Measurements from ENCODE around the gene PHGDH.

DNA sequence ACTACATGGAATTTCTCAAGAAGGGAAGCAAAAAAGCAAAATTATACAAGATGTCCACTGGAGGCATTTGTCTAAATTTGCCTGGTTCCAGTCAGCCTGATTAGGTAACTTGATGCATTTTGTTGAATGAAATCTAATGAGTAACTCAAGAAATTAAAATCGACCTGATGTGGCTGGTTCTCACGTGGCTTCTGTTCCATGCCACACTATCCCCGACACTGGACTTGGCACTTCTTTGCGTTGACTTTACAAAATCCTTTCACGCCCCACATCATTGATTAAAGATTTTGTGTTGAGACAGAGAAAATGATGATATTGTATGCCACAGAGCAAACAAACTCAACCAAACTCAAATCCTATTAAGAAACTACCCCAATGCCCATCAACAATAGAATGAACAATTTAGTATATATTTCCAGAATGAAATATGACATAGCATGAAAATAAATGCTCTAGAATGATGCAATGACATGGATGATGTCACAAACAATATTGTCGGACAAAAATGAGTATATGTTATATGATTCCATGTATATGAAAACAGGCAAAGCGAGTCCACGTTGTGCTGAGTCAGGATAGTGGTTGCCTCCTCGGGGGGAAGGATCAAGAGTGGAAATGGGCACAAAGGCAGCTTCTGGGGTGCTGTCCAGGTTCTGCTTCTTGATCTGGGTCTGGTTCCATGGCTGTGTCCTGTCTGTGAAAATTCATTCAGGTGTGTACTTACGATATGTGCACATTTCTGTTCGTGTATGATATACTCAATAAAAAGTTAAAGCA lies 69.9 kb downstream of the PHGDH start:
- TF ChIP-seq, protein P1, sequence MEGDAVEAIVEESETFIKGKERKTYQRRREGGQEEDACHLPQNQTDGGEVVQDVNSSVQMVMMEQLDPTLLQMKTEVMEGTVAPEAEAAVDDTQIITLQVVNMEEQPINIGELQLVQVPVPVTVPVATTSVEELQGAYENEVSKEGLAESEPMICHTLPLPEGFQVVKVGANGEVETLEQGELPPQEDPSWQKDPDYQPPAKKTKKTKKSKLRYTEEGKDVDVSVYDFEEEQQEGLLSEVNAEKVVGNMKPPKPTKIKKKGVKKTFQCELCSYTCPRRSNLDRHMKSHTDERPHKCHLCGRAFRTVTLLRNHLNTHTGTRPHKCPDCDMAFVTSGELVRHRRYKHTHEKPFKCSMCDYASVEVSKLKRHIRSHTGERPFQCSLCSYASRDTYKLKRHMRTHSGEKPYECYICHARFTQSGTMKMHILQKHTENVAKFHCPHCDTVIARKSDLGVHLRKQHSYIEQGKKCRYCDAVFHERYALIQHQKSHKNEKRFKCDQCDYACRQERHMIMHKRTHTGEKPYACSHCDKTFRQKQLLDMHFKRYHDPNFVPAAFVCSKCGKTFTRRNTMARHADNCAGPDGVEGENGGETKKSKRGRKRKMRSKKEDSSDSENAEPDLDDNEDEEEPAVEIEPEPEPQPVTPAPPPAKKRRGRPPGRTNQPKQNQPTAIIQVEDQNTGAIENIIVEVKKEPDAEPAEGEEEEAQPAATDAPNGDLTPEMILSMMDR (IDR thresholded peaks at IDR 0.05): no peak
- TF ChIP-seq POLR2A (IDR thresholded peaks at IDR 0.05) (no peak), EP300 (IDR thresholded peaks at IDR 0.05) (no peak)
